ENCODE data around the gene MRPS22. TPM values are rescaled to one million over a fixed set of nuclear protein-coding genes. Genes with fewer than 3 reads are reported as not detected.
"Not testable (repeated sequence)": the region's sequence is repeated elsewhere in the genome, so short reads cannot be mapped to it uniquely, and the experiment has no call there.

The MRPS22 gene
- total and polyA plus RNA-seq, 2 donors (not counting 3 experiments of a cell fraction or from before 2014, with no cell fraction given), result 33.8 to 45.6 TPM

GRCh38 chr3:139396707-139397106, 52.9 kb downstream of the MRPS22 start:
- POLR2A ChIA-PET, result no interaction called here
- Histone ChIP-seq H3K4me1 (ENCODE audit: control insufficient read depth, extremely low read depth, insufficient read depth, low read length) (no peaks in the 10 kb centered on the region), H3K4me2 (ENCODE audit: insufficient read depth, low read length) (no peak overlapping the region), H2AFZ (ENCODE audit: low read depth, low read length) (no peak overlapping the region), H3K27ac (ENCODE audit: insufficient read depth, low read depth, low read length) (no peak overlapping the region), H3K9ac (replicated peaks; ENCODE audit: extremely low read depth, insufficient read depth, low read length) (no peak overlapping the region), H3K36me3 (ENCODE audit: control insufficient read depth in 2 of 2, extremely low read depth in 1 of 2, insufficient read depth in 2 of 2, low read length in 2 of 2) (no peaks in the 10 kb centered on the region), H3K9me1 (replicated peaks; ENCODE audit: control insufficient read depth, extremely low read depth, insufficient read depth, low read length) (no peaks in the 10 kb centered on the region), H3K4me3 (replicated peaks in 1 of 3; ENCODE audit: insufficient read depth in 1 of 3, low read depth in 1 of 3, low read length in 3 of 3) (no peak overlapping the region), H4K20me1 (replicated peaks; ENCODE audit: control insufficient read depth, extremely low read depth, insufficient read depth, low read length) (no peaks in the 10 kb centered on the region), H3K27me3 (ENCODE audit: control insufficient read depth in 2 of 2, insufficient read depth in 2 of 2, low read length in 2 of 2) (peaks cover 7 to 17% of the 10 kb centered on the region in 2 experiments), H3K79me2 (ENCODE audit: control insufficient read depth, insufficient read depth, low read length) (no peaks in the 10 kb centered on the region), H3K9me3 (replicated peaks; ENCODE audit: control insufficient read depth, insufficient read depth, low read length) (no peaks in the 10 kb centered on the region)
- dilution Hi-C loops (cut with MboI; ENCODE audit: extremely low pct_ligation_motif_present, low sequenced_read_pairs), result no loop called here
- no peak for FAIRE-seq
- no peak for DNase-seq (ENCODE audit: low read depth, low spot score)
- no TSS peak for BruUV-seq (replicated peaks)
- intact Hi-C loops (cut with micrococcal nuclease), result no loop called here
- TF ChIP-seq MAX (IDR thresholded peaks at IDR 0.05; ENCODE audit: insufficient read depth, insufficient read length) (no peak), JUN (IDR thresholded peaks at IDR 0.05; ENCODE audit: borderline replicate concordance, insufficient read depth, insufficient read length, low read depth) (no peak), CTCF (IDR thresholded peaks at IDR 0.05; ENCODE audit: extremely low read depth in 1 of 2, insufficient read depth in 1 of 2, low read depth in 1 of 2, low read length in 2 of 2) (no peak), MYC (IDR thresholded peaks at IDR 0.05; ENCODE audit: low read depth, low read length) (no peak), POLR2AphosphoS5 (IDR thresholded peaks at IDR 0.05; ENCODE audit: insufficient read depth, low read depth, low read length) (no peak), POLR2A (IDR thresholded peaks at IDR 0.05; ENCODE audit: low read depth, low read length) (no peak), EZH2 (IDR thresholded peaks at IDR 0.05; ENCODE audit: borderline replicate concordance, low read depth, low read length, severe bottlenecking) (no peak), GATA2 (IDR thresholded peaks at IDR 0.05; ENCODE audit: insufficient read depth, insufficient read length, low read depth, low read length) (no peak), FOS (IDR thresholded peaks at IDR 0.05; ENCODE audit: borderline replicate concordance, insufficient read depth, low read length) (no peak)
- CTCF ChIA-PET, result no interaction called here

- BruUV-seq (replicated peaks); H3K9ac ChIP-seq (replicated peaks; ENCODE audit: extremely low read depth, insufficient read depth, low read length); H2AFZ ChIP-seq (ENCODE audit: low read depth, low read length); H3K4me1 ChIP-seq (ENCODE audit: control insufficient read depth, extremely low read depth, insufficient read depth, low read length); H3K9me3 ChIP-seq (replicated peaks; ENCODE audit: control insufficient read depth, insufficient read depth, low read length); H3K9me1 ChIP-seq (replicated peaks; ENCODE audit: control insufficient read depth, extremely low read depth, insufficient read depth, low read length); intact Hi-C loops (cut with micrococcal nuclease); H3K27ac ChIP-seq (ENCODE audit: insufficient read depth, low read depth, low read length); H3K36me3 ChIP-seq (ENCODE audit: control insufficient read depth in 2 of 2, extremely low read depth in 1 of 2, insufficient read depth in 2 of 2, low read length in 2 of 2); FAIRE-seq; dilution Hi-C loops (cut with MboI; ENCODE audit: extremely low pct_ligation_motif_present, low sequenced_read_pairs); DNase-seq (ENCODE audit: low read depth, low spot score); H4K20me1 ChIP-seq (replicated peaks; ENCODE audit: control insufficient read depth, extremely low read depth, insufficient read depth, low read length); POLR2A ChIA-PET; H3K4me2 ChIP-seq (ENCODE audit: insufficient read depth, low read length); CTCF ChIA-PET; H3K79me2 ChIP-seq (ENCODE audit: control insufficient read depth, insufficient read depth, low read length); H3K27me3 ChIP-seq (ENCODE audit: control insufficient read depth in 2 of 2, insufficient read depth in 2 of 2, low read length in 2 of 2); H3K4me3 ChIP-seq (replicated peaks in 1 of 3; ENCODE audit: insufficient read depth in 1 of 3, low read depth in 1 of 3, low read length in 3 of 3): not testable (repeated sequence)
Measured at GRCh38 chr3:139401155-139401554, 57.3 kb downstream of the MRPS22 start.

All from endothelial cell of umbilical vein (primary cell).